ENCODE measurements around the gene LAMA2. TPM values are rescaled to one million over a fixed set of nuclear protein-coding genes. Genes with fewer than 3 reads are reported as not detected.
"Not testable (repeated sequence)": the region's sequence is repeated elsewhere in the genome, so short reads cannot be mapped to it uniquely, and the experiment has no call there.

The LAMA2 gene
- total and polyA plus RNA-seq, 2 donors from 2014 or later, result 2.2 to 20.8 TPM

DNA sequence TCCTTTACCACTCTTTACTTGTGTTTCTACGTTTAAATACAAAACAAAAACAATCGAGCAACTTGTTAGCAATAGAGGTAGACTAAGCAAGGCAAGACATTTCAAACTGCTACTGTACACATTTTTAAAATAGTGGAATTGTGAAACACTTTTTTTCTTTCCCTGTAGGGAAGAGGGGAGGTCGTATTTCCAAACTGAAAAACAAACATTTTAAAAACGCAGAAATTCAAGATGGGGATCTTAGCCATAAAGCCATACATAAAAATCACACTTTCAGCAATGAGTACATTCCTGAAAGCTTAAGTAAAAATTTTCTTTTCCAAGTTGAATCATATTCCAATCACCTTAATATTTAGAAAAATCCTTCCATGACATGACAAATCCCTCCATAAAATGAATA lies 267.6 kb downstream of the LAMA2 start:
- intact Hi-C loops (cut with DNase I), result no loop called here
- DNase-seq (no peak), FAIRE-seq (no peak)
- TF ChIP-seq, protein P1, sequence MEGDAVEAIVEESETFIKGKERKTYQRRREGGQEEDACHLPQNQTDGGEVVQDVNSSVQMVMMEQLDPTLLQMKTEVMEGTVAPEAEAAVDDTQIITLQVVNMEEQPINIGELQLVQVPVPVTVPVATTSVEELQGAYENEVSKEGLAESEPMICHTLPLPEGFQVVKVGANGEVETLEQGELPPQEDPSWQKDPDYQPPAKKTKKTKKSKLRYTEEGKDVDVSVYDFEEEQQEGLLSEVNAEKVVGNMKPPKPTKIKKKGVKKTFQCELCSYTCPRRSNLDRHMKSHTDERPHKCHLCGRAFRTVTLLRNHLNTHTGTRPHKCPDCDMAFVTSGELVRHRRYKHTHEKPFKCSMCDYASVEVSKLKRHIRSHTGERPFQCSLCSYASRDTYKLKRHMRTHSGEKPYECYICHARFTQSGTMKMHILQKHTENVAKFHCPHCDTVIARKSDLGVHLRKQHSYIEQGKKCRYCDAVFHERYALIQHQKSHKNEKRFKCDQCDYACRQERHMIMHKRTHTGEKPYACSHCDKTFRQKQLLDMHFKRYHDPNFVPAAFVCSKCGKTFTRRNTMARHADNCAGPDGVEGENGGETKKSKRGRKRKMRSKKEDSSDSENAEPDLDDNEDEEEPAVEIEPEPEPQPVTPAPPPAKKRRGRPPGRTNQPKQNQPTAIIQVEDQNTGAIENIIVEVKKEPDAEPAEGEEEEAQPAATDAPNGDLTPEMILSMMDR (IDR thresholded peaks at IDR 0.05; ENCODE audit: borderline replicate concordance, extremely low read depth, insufficient read depth), result no peak
- H3K9me3 ChIP-seq (ENCODE audit: control insufficient read depth in 2 of 3, insufficient read depth in 1 of 3, low read length in 3 of 3), result no peaks in the 10 kb centered on the region
- no peak overlapping the region for H3K4me3 ChIP-seq (ENCODE audit: low read length in 3 of 3)
- H3K36me3 ChIP-seq (ENCODE audit: control insufficient read depth in 2 of 3, insufficient read depth in 3 of 3, low read length in 3 of 3), result no peaks in the 10 kb centered on the region
- no peak overlapping the region for H3K27ac ChIP-seq (ENCODE audit: low read depth in 2 of 2, low read length in 2 of 2)
- no peak overlapping the region for H3K9ac ChIP-seq (ENCODE audit: low read length in 3 of 3)
- H3K27me3 ChIP-seq (ENCODE audit: control insufficient read depth, insufficient read depth, low read length), result no peaks in the 10 kb centered on the region
- H3K4me1 ChIP-seq (ENCODE audit: control insufficient read depth in 2 of 3, insufficient read depth in 2 of 3, low read depth in 1 of 3, low read length in 3 of 3), result no peaks in the 10 kb centered on the region

DNA sequence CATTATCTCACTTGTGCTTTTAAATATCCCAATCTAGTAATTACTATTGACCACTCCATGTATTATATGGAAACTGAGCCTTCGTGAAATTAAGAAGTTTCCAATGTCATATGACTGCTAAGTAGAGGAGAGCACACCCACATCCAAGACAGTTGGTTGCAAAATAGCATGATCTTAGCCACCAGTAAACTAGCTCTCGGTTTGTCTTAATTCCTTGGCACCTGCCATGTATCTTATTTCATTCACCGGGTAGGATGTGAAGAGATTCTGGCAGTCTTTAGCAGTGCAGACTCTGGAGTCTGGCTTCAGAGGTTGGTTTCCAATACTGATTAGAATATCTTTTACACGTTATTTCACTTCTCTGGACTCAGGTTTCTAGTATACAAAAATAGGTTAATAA lies 270.3 kb downstream of the LAMA2 start:
- Histone ChIP-seq H3K4me1 (ENCODE audit: control insufficient read depth in 2 of 3, insufficient read depth in 2 of 3, low read depth in 1 of 3, low read length in 3 of 3) (no peaks in the 10 kb centered on the region), H3K4me3 (ENCODE audit: low read length in 3 of 3) (no peak overlapping the region), H3K9ac (ENCODE audit: low read length in 3 of 3) (no peak overlapping the region), H3K27me3 (ENCODE audit: control insufficient read depth, insufficient read depth, low read length) (no peaks in the 10 kb centered on the region), H3K9me3 (ENCODE audit: control insufficient read depth in 2 of 3, insufficient read depth in 1 of 3, low read length in 3 of 3) (no peaks in the 10 kb centered on the region), H3K27ac (ENCODE audit: low read depth in 2 of 2, low read length in 2 of 2) (no peak overlapping the region), H3K36me3 (ENCODE audit: control insufficient read depth in 2 of 3, insufficient read depth in 3 of 3, low read length in 3 of 3) (no peaks in the 10 kb centered on the region)
- no peak for FAIRE-seq
- no peak for DNase-seq
- TF ChIP-seq, protein P1 (IDR thresholded peaks at IDR 0.05; ENCODE audit: borderline replicate concordance, extremely low read depth, insufficient read depth), result no peak
- intact Hi-C loops (cut with DNase I), result no loop called here

DNA sequence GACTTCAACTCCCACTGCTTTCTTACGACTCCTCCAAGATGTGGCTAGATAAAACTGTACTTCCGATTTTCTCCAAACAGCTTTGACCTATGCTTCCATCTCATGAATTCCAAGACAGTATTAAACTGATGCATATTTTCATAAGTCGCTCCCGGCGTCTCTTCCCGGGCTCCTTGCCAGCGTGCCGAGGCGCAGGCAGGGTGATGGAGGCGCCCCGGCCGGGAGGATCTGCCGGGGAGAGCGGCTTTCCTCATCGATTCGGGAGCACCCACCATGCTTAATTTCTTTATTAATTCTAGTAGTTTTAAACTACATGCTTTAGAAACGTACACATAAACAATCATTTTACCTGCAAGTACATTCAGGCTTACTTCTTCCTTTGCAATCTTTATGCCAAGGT lies 276.3 kb downstream of the LAMA2 start:
- H3K9ac ChIP-seq (ENCODE audit: low read length in 3 of 3); H3K27me3 ChIP-seq (ENCODE audit: control insufficient read depth, insufficient read depth, low read length); intact Hi-C loops (cut with DNase I); H3K36me3 ChIP-seq (ENCODE audit: control insufficient read depth in 2 of 3, insufficient read depth in 3 of 3, low read length in 3 of 3); FAIRE-seq; DNase-seq; H3K27ac ChIP-seq (ENCODE audit: low read depth in 2 of 2, low read length in 2 of 2); H3K4me1 ChIP-seq (ENCODE audit: control insufficient read depth in 2 of 3, insufficient read depth in 2 of 3, low read depth in 1 of 3, low read length in 3 of 3); H3K4me3 ChIP-seq (ENCODE audit: low read length in 3 of 3); H3K9me3 ChIP-seq (ENCODE audit: control insufficient read depth in 2 of 3, insufficient read depth in 1 of 3, low read length in 3 of 3): not testable (repeated sequence)

DNA sequence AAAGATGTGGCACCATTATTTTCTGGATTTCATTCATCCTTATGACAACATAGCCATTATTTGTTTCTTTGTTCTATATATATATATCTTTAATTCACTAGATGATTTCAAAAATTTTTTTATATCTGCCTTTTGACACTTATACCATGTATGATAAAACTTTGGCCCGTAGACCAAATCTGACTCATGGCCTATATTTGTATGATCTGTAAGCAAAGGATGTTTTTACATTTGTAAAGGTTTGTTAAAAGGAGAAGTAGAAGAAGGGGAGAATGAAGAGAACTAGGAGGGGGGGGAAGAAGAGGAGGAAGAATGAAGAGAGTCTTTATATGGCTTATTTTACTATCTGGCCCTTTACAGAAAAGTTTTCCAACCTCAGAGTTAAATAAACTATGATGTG lies 279.7 kb downstream of the LAMA2 start:
- H3K9ac ChIP-seq (ENCODE audit: low read length in 3 of 3), result no peak overlapping the region
- no peak overlapping the region for H3K27ac ChIP-seq (ENCODE audit: low read depth in 2 of 2, low read length in 2 of 2)
- H3K27me3 ChIP-seq (ENCODE audit: control insufficient read depth, insufficient read depth, low read length), result no peaks in the 10 kb centered on the region
- H3K9me3 ChIP-seq (ENCODE audit: control insufficient read depth in 2 of 3, insufficient read depth in 1 of 3, low read length in 3 of 3), result no peaks in the 10 kb centered on the region
- H3K4me1 ChIP-seq (ENCODE audit: control insufficient read depth in 2 of 3, insufficient read depth in 2 of 3, low read depth in 1 of 3, low read length in 3 of 3), result no peaks in the 10 kb centered on the region
- H3K4me3 ChIP-seq (ENCODE audit: low read length in 3 of 3), result no peak overlapping the region
- no peak for FAIRE-seq
- TF ChIP-seq, protein P1 (IDR thresholded peaks at IDR 0.05; ENCODE audit: borderline replicate concordance, extremely low read depth, insufficient read depth), result no peak
- DNase-seq, result no peak
- no peaks in the 10 kb centered on the region for H3K36me3 ChIP-seq (ENCODE audit: control insufficient read depth in 2 of 3, insufficient read depth in 3 of 3, low read length in 3 of 3)
- intact Hi-C loops (cut with DNase I), result no loop called here

Data from kidney (tissue), 14 donors.